HG02610 (cell line): ENCODE results near the gene CEP104.

ENCODE experiments used
- ATAC-seq: cut with Tn5 transposase; IDR thresholded peaks from one replicate; pipeline ENCODE4 v1.9.1; 2021; ENCODE audit warnings: mild to moderate bottlenecking, moderate library complexity; ENCODE audit not compliant: unreplicated experiment

Gene CEP104

GRCh38 chr1:3894626-3895278 is 37.7 kb upstream of the CEP104 start:
- no peak for ATAC-seq

- ATAC-seq, result no peak
These were observed 36.2 kb upstream of the CEP104 start for GRCh38 chr1:3893190-3893589.

- no peak for ATAC-seq
These were observed 35.7 kb upstream of the CEP104 start for GRCh38 chr1:3892748-3893147.

GRCh38 chr1:3891329-3891865 is 34.4 kb upstream of the CEP104 start:
- no peak for ATAC-seq

- ATAC-seq, result no peak
These were observed 33.6 kb upstream of the CEP104 start for GRCh38 chr1:3890389-3891328.

- no peak for ATAC-seq
These were observed 32.9 kb upstream of the CEP104 start for GRCh38 chr1:3889936-3890335.

- no peak for ATAC-seq
These were observed 31.3 kb upstream of the CEP104 start for GRCh38 chr1:3888301-3888700.

- no peak for ATAC-seq
These were observed 29.7 kb upstream of the CEP104 start for GRCh38 chr1:3886691-3887090.

- ATAC-seq, result no peak
These were observed 29.2 kb upstream of the CEP104 start for GRCh38 chr1:3886106-3886670.

- no peak for ATAC-seq
These were observed 28.6 kb upstream of the CEP104 start for GRCh38 chr1:3885611-3886010.

- no peak for ATAC-seq
These were observed 28.0 kb upstream of the CEP104 start for GRCh38 chr1:3884966-3885365.

- no peak for ATAC-seq
These were observed 26.3 kb upstream of the CEP104 start for GRCh38 chr1:3883194-3883925.

GRCh38 chr1:3881193-3881480 is 24.1 kb upstream of the CEP104 start:
- no peak for ATAC-seq

GRCh38 chr1:3880429-3881192 is 23.6 kb upstream of the CEP104 start:
- no peak for ATAC-seq

GRCh38 chr1:3879787-3880428 is 22.9 kb upstream of the CEP104 start:
- no peak for ATAC-seq

GRCh38 chr1:3879099-3879498 is 22.1 kb upstream of the CEP104 start:
- no peak for ATAC-seq

GRCh38 chr1:3876716-3877115 is 19.7 kb upstream of the CEP104 start:
- no peak for ATAC-seq

GRCh38 chr1:3874736-3875135 is 17.7 kb upstream of the CEP104 start:
- no peak for ATAC-seq

GRCh38 chr1:3872546-3872945 is 15.5 kb upstream of the CEP104 start:
- ATAC-seq, result no peak

- no peak for ATAC-seq
These were observed 14.4 kb upstream of the CEP104 start for GRCh38 chr1:3871451-3871805.
